Muscle of arm (tissue), 14 donors: Measurements from ENCODE around the gene RALBP1. TPM values are rescaled to one million over a fixed set of nuclear protein-coding genes. Genes with fewer than 3 reads are reported as not detected.
"Not testable (repeated sequence)": the region's sequence is repeated elsewhere in the genome, so short reads cannot be mapped to it uniquely, and the experiment has no call there.

Experiments used
- DNase-seq: peaks from one replicate; pipeline ENCODE4 v3.0.0-alpha.2; 2013
- long read RNA-seq, 11 donors: transcript quantifications; one replicate each; lab custom pipeline, GENCODE V29; 2026
- polyA plus RNA-seq, 12 donors: library from polyadenylated mRNA; unstranded; fragments of 120-200 nt; gene quantifications; one replicate each; pipeline ENCODE4 v1.2.1, GENCODE V29; 2013; ENCODE audit not compliant: insufficient read length in 12 of 12

The RALBP1 gene
- 10 to 100 TPM in 11 of 12 donors, not detected in 1; 39.7 to 94.5 (median 44.2) TPM for polyA plus RNA-seq
- long read RNA-seq, donor 1, full-length matches to known transcripts, result 19 of 42 reads
- long read RNA-seq, donor 1, partial matches to known transcripts, result 23 of 42 reads
- long read RNA-seq, donor 1, other reads (novel, unspliced or antisense), result 0 of 42 reads
- long read RNA-seq, donor 2, full-length matches to known transcripts, result 16 of 16 reads
- long read RNA-seq, donor 2, partial matches to known transcripts, result 0 of 16 reads
- long read RNA-seq, donor 2, other reads (novel, unspliced or antisense), result 0 of 16 reads
- long read RNA-seq, donor 3, transcript RALBP1-206 (3 exons, 3,676 nt), result major isoform, 10 of 10 reads
- long read RNA-seq, donor 3, partial matches to known transcripts, result 0 of 10 reads
- long read RNA-seq, donor 3, other reads (novel, unspliced or antisense), result 0 of 10 reads
- long read RNA-seq, donor 4, full-length matches to known transcripts, result 7 of 7 reads
- long read RNA-seq, donor 4, partial matches to known transcripts, result 0 of 7 reads
- long read RNA-seq, donor 4, other reads (novel, unspliced or antisense), result 0 of 7 reads
- long read RNA-seq, donor 5, full-length matches to known transcripts, result 28 of 28 reads
- long read RNA-seq, donor 5, partial matches to known transcripts, result 0 of 28 reads
- long read RNA-seq, donor 5, other reads (novel, unspliced or antisense), result 0 of 28 reads
- long read RNA-seq, donor 6, full-length matches to known transcripts, result 14 of 14 reads
- long read RNA-seq, donor 6, partial matches to known transcripts, result 0 of 14 reads
- long read RNA-seq, donor 6, other reads (novel, unspliced or antisense), result 0 of 14 reads
- long read RNA-seq, donor 7, transcript RALBP1-206 (3 exons, 3,676 nt), result major isoform, 5 of 6 reads
- long read RNA-seq, donor 7, partial matches to known transcripts, result 0 of 6 reads
- long read RNA-seq, donor 7, other reads (novel, unspliced or antisense), result 0 of 6 reads
- long read RNA-seq, donor 8, full-length matches to known transcripts, result 29 of 34 reads
- long read RNA-seq, donor 8, partial matches to known transcripts, result 5 of 34 reads
- long read RNA-seq, donor 8, other reads (novel, unspliced or antisense), result 0 of 34 reads
- long read RNA-seq, donor 9, full-length matches to known transcripts, result 10 of 10 reads
- long read RNA-seq, donor 9, partial matches to known transcripts, result 0 of 10 reads
- long read RNA-seq, donor 9, other reads (novel, unspliced or antisense), result 0 of 10 reads
- long read RNA-seq, donor 10, full-length matches to known transcripts, result 17 of 22 reads
- long read RNA-seq, donor 10, partial matches to known transcripts, result 5 of 22 reads
- long read RNA-seq, donor 10, other reads (novel, unspliced or antisense), result 0 of 22 reads
- long read RNA-seq, donor 11, full-length matches to known transcripts, result 22 of 29 reads
- long read RNA-seq, donor 11, partial matches to known transcripts, result 7 of 29 reads
- long read RNA-seq, donor 11, other reads (novel, unspliced or antisense), result 0 of 29 reads

DNA sequence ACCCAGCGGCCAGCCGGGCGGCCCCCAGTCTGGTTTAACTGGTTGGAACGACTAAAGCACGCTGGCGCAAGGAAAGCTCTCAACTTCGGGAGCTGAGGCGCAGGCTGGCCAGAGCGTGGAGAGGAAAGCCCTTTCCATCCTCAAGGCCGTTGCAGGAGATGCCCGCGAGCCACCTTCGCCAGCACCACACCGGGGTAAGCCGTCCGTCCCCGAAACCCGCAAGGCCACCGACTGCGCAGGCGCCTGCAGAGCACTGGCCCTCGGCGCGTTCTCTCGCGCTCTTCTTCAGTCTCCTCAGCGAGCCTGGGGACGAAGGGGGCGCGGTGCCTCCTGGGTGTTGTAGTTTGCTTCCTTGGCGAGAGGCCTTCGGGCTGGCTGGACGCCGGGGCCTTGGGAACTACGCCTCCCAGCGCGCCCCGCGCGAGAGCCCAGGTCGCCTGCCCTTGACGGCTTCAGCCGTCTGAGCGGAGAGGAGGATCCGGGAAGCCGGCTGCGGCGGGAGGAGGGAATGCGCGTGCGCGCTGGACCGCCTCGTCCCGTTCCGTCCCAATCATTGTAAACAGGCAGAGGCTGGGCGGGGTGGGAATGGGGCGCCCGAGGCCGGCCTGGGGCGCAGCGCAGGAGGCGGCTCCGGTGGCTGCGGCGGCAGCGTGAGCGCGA lies at the start of gene RALBP1:
Gene RALBP1 (plus strand): TSS at position 531 of the 660 bp plus-strand sequence. CDS start 37,533 bp downstream, outside the sequence.
- DNase-seq, result peak; percentile 100

DNA sequence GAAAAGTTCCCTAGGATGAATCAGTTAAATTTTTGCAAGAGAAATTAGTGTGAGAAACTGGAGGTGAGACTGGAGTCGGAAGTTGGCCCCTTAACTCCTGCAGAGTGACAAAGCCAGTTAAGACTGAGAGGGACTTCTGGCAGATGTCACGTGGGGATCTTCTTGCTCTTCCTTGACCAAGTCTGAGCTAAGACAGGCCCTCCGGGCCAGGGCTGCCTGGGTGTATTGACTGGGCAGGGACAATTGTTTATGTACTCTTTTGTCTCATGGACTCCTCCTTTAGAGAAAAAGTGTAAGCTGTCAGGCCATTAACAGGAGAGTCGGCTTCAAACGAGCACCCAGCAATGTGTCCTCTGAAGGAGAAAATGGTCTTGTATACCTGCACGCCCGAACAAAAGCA lies 48.6 kb upstream of the RALBP1 start:
- DNase-seq, result no peak

DNA sequence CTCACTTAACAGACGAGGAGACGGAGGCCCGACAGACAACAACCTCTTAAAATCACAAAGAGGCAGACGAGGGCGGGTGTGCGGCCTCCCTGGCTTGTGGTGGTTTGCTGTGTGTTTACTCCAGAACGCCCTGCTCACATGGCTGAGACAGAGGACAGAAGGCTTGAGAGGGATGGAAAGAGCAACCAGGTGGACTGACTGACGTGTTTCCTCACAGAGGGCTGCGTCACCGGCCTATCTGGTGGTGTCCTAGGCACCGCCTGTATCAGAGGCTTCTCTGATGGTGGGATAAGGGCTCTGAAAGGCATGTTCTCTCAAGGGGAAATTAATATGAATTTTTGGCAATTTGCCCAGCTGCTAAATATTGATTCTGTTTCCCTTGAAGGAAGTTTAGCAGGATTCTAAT lies 47.0 kb upstream of the RALBP1 start:
- no peak for DNase-seq

DNA sequence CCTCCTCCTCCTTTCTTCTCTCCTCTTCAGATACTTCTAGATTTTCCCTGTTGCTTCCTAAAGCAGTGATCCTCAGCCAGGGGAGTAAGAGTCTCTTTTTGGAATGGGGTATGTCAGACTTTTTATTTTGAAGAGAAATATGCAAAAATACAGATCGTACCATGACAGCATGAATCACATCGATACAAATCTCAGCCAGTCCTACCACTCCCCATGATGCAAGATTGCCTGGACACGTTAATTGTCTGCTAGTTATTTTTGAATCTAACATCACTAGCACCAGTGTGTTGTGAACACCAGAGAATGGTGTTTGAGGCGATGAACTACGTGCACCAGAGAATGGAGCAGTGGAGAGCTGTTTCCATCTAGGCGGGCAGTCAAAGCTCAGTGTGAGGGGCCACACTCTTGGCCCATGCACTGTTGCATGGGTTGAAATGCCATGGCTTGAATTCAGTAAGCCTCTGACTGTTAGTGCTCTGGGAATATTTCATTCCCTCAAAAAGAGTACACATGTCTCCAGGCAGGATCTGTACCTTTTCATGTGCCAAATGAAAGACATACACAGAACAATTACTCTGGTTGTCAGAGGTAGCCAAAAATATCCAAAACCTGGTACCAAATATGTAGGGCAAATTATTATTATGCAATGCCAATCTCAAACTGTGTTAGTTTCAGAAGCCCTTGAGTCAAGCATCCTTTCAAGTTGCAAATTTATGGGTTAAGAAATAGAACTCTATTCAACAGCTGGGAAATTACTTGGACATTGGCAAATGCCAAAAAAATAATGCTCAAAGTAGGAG lies 46.3 kb upstream of the RALBP1 start:
- DNase-seq, result no peak

DNA sequence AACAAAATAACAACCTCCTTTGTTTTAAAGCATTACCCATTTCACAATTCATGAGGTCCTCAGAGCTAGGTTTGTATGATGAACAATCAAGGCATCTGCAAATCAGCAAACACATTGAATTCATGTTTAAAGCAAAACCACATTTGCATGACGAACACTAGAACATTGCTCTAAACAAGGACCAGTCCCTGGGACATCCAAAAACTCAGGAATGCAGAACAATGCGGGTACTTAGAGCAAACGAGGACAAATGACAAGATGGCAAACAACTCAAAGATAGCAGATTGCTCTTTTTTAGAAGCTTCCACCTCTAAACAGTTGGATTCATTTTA lies 45.7 kb upstream of the RALBP1 start:
- no peak for DNase-seq

DNA sequence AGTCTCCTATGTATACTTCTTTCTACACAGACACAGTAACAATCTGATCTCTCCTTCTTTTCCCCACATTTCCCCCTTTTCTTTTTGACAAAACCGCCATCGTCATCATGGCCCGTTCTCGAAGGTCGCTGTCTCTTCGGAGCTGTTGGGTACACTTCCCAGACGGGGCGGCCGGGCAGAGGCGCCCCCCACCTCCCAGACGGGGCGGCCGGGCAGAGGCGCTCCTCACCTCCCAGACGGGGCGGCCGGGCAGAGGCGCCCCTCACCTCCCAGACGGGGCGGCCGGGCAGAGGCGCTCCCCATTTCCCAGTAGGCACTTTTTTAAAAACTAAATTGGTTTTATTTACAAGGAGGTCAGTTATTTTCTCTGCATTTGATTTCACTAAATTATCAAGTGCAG lies 45.0 kb upstream of the RALBP1 start:
- not testable (repeated sequence) for DNase-seq

DNA sequence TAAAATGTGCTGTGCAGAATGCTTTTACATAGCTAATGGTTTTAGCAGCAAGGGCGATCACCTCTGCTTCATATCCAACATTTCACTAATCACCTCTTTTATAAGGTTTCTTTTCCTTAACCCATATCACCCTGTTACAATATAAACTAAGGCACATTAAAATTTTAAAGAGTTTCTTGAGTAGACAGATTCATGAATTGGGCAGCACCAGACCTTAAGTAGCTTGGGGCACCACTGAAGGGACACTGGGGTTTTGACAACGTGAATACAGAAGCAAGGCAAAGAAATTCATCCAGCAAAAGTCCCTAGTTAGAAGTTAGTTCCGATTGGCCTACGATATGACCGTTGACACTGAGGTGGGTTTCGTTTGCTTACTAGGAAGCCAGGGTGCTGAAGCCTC lies 44.0 kb upstream of the RALBP1 start:
- no peak for DNase-seq

DNA sequence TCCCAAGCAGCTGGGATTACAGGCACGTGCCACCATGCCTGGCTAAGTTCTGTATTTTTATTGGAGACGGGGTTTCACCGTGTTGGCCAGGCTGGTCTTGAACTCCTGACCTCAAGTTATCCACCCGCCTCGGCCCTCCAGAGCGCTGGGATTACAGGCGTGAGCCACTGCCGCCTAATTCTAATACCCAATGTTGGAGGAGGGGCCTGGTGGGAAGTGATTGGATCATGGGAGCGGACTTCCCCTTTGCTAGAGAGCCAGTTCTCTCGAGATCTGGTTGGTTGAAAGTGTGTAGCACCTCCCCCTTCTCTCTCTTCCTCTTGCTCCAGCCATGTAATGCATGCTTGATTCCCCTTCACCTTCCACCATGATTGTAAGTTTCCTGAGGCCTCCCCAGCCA lies 42.2 kb upstream of the RALBP1 start:
- not testable (repeated sequence) for DNase-seq

DNA sequence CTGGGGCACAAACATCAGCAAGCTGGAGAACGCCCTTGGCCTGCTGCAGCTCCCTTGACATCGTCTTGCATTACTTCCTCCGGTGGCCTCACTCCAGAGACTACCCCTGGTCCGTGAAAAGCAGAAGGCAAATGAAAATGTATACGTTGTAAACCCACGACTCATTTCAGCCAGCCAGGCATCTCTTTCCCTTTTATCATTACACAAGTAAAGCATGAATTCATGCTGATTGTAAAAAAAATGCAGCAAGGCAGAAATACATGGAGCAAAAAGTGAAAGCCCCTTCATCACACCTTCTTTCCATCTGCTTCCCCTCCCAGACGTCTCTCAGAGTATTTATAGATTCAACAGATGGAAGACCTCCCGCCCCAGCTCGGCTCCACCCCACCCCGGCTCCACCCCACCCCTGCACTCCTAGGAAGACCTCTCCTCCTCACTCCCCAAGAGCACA lies 41.6 kb upstream of the RALBP1 start:
- DNase-seq, result peak; percentile 71

DNA sequence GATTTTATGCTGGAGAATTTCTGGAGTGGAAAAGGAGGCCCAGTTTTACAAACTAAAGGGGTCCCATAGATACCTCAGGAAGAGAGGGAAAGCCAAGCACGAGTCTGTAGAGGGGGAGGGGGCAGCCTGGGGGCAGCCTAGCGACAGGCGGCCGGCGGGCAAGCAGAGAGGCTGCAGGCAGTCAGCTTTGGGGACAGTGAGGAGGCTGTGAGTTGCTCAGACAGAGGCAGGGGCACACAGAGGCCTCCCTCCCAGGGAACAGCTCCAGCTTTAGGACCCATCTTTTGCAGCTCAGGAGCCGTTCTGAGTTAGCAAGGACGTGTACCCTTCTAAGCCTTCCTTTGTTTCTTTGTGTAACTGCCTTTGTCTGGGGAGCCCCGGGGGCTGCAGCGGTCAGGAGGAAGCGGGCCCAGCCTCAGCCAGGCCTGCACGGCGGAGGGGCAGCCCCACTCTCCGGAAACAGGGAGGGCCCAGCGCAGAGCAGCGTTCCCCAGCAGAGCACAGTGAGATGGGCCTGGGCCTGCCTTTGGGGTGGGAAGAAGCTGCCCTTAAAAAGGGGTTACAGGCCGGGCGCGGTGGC lies 41.1 kb upstream of the RALBP1 start:
- DNase-seq, result no peak

DNA sequence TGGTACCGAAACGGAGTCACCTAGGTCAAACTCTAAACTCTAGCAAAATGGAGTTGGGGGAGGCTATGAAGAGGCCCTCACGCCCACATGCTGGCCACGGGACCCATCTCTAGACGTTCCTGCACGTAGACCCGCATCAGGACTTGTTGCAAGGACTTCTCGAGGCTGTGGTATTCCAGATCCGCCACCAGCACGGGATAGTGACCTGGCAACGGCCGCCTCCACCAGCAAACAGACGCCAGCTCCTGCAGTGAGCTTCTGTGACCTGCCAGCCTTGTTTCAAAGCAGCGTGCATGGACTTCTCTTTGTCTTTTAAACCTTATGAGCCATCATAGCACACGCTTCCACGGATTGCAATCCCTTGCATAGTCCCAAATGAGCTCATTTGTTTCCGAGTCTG lies 40.3 kb upstream of the RALBP1 start:
- DNase-seq, result no peak

DNA sequence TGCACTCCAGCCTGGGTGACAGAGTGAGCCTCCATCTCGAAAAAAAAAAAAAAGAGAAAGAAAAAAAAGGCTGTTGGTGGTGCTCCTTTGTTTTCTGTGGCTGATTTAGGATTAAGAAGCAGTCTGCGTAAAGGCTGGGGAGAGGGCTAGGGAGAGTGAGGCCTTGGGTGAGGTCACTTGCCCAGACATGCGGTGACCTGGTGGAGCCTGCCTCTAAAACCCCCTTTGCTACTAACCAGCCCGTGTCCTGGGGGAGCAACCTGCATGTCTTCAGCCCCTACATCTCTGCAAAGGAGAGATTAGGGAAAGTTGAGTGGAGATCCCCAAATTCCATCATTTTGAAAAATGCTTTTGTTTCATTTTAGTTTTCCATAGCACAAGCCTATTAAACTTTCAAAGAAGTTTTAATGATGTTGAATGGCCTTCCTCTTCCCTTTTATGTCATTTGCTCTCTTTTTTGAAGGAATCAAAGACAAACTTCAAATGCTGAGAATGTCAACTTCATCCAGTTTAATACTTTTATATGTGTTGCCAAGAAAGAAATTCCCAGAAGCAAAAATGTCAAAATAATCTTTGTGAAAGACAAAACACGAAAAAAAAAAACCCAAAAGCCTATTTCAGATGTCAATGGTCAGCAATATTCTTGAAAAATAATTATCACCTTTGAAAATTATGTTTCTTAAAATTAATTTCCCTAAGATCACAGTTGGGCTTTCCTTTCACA lies 38.9 kb upstream of the RALBP1 start:
- no peak for DNase-seq

DNA sequence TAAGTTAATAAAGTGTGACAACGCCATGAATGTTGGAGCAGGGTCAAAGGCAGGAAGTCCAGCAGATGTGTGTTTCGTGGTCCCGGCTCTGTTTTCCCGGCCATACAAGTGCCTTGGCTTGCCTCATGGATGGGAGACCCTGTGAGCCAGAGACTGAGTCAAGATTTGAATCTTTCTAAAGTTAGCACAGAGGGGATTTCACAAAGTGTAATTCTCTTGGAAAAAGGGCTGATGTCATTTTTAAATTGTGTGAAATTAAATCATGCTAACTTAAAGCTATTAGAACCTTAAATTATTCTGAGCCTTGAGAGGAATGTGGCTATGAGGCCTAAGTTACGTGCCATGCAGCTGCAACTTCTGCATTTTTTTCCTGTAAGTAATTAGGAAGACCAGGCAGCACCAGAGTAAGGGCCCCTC lies 38.3 kb upstream of the RALBP1 start:
- DNase-seq, result peak; percentile 84

DNA sequence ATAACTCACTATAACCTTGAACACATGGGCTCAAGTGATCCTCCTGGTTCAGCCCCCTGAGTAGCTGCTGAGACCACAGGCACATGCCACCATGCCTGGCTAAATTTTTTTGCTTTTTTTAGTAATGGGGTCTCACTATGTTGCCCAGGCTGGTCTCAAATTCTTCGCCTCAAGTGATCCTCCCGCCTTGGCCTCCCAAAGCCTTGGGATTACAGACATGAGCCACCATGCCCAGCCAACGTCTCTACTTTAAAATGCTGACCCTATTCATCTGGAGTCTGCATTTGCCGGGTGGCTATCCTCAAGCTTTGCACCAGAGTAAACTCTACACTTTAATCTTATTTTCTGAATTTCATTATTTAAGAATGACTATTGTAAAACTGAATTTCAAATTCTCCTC lies 37.6 kb upstream of the RALBP1 start:
- DNase-seq, result no peak

DNA sequence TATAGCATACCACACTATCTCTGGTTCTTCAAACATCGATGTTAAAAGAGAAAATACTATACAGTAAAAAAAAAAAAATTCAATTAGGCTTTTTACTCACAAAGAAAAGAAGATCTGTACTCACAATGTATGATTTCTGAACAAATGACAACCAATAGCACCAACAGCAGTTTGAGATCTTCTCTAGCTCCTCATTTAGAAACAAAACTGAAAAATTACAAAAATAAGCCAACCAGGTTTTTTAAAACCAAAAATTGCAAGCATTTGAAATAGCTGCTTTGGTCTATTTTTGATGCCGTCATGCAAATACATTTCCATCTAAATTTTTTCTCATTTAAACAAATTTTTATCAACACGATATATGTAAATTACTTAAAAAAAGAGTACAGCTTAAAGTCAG lies 34.3 kb upstream of the RALBP1 start:
- no peak for DNase-seq

DNA sequence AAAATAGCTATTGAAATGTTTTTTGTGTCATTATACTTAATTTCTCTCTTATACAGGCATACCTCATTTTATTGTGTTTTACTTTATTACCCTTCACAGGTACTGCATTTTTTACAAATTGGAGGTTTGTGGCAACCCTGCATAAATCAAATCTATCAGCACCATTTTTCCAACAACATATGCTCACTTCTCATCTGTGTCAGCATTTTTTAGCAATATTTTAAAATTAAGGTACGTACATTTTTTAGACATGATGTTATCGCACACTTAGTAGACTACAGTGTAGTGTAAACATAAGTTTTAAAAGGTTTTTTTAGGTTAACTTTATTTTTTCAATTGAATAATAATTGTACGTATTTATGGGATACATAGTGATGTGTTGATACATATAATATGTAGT lies 30.8 kb upstream of the RALBP1 start:
- no peak for DNase-seq

DNA sequence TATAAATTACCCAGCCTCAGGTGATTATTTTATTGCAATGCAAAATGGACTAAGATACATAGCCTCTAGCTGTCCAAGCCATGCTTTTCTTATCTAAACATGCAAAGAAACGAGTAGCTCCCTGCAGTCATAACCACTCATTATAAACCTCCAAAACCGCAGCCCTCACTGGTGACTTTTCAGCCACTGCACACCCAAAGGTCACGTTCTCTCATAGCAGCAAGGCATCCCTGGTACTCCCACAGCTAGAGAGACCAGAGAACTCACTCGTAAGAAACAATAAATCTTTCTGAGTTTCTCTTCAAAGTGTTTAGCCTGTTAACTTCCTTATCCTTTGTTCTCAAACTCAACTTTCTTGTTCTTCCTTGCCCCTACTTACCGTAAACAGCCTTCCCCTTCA lies 28.5 kb upstream of the RALBP1 start:
- DNase-seq, result no peak

DNA sequence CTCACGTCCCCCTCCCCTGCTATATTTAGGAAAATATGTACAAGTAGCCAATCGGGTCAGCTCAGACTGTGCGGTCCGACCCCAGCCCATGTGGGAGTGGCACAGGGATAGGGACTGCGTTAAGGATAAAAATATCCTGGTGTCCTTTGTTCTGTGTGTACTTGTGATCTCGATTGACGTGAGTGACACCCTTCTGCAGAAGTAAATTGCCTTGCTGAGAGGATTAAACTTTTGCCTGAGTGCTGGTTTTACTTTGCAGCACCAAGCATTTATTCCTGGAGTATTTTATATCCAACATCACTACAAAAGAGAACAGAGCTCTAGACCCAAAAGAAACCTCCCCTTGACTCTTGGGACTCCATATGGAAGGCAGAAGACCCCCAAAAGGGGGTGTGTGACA lies 28.0 kb upstream of the RALBP1 start:
- no peak for DNase-seq
